Keratinocyte (primary cell): Measurements from ENCODE around the gene STX8. TPM values are rescaled to one million over a fixed set of nuclear protein-coding genes. Genes with fewer than 3 reads are reported as not detected.

Experiments
- DNase-seq: peaks from one replicate; pipeline ENCODE4 v3.0.0-alpha.2; 2011; ENCODE audit warnings: low read depth, missing footprints, low spot score
- FAIRE-seq: peaks from 2 replicates; lab custom pipeline; 2011; peaks lifted over from hg19 to GRCh38; lab: Jason Lieb, UNC
- H2AFZ ChIP-seq: 2 replicates; pipeline ENCODE4 v1.6.0; 2012; ENCODE audit warnings: low read length, control low read depth, inconsistent platforms; ENCODE audit not compliant: control insufficient read depth
- H3K27ac ChIP-seq: 2 replicates; pipeline ENCODE4 v1.5.1; 2011; ENCODE audit warnings: low read length; ENCODE audit not compliant: control insufficient read depth, insufficient read depth
- H3K27me3 ChIP-seq: 3 replicates; pipeline ENCODE4 v1.6.0; 2011; ENCODE audit warnings: low read length; ENCODE audit not compliant: control insufficient read depth, insufficient read depth; ENCODE audit errors: extremely low read depth
- H3K36me3 ChIP-seq, 2 experiments: 2 replicates in 1 of 2; 3 replicates in 1 of 2; pipeline ENCODE4 v1.5.1; 2011; ENCODE audit warnings: low read length in 2 of 2, mild to moderate bottlenecking in 1 of 2; ENCODE audit not compliant: control insufficient read depth in 2 of 2, insufficient read depth in 2 of 2; ENCODE audit errors: extremely low read depth in 1 of 2
- H3K4me1 ChIP-seq: 3 replicates; pipeline ENCODE4 v1.5.1; 2011; ENCODE audit warnings: low read length; ENCODE audit not compliant: control insufficient read depth, insufficient read depth; ENCODE audit errors: extremely low read depth
- H3K4me2 ChIP-seq: 3 replicates; pipeline ENCODE4 v1.6.0; 2011; ENCODE audit warnings: low read depth, low read length; ENCODE audit not compliant: control insufficient read depth, insufficient read depth; ENCODE audit errors: extremely low read depth
- H3K4me3 ChIP-seq, 3 experiments: fragments of 200-600 bp in 1 of 3; sonication (generic) in 1 of 3; 2 replicates in 2 of 3; 3 replicates in 1 of 3; pipeline ENCODE4 v1.5.1; 2011 to 2016; ENCODE audit warnings: low read length in 3 of 3, mild to moderate bottlenecking in 3 of 3, control low read depth in 2 of 3, inconsistent platforms in 1 of 3, low read depth in 1 of 3, mixed read lengths in 1 of 3, mixed run types in 1 of 3, moderate library complexity in 1 of 3; ENCODE audit not compliant: control insufficient read depth in 2 of 3, insufficient read depth in 2 of 3; ENCODE audit errors: extremely low read depth in 1 of 3
- H3K79me2 ChIP-seq: 2 replicates; pipeline ENCODE4 v1.6.0; 2012; ENCODE audit warnings: low read length; ENCODE audit not compliant: control insufficient read depth, insufficient read depth
- H3K9ac ChIP-seq: 3 replicates; pipeline ENCODE4 v1.6.0; 2011; ENCODE audit warnings: low read length; ENCODE audit not compliant: control insufficient read depth, insufficient read depth; ENCODE audit errors: extremely low read depth
- H3K9me1 ChIP-seq: 3 replicates; pipeline ENCODE4 v1.6.0; 2011; ENCODE audit warnings: low read length; ENCODE audit not compliant: control insufficient read depth, insufficient read depth; ENCODE audit errors: extremely low read depth
- H3K9me3 ChIP-seq: 2 replicates; pipeline ENCODE4 v1.5.1; 2012; ENCODE audit warnings: low read depth, low read length; ENCODE audit not compliant: control insufficient read depth
- H4K20me1 ChIP-seq: 3 replicates; pipeline ENCODE4 v1.6.0; 2011; ENCODE audit warnings: low read length; ENCODE audit not compliant: control insufficient read depth, insufficient read depth; ENCODE audit errors: extremely low read depth
- CTCF ChIP-seq, 3 experiments: IDR thresholded peaks in 1 of 3; conservative IDR thresholded peaks in 1 of 3; optimal IDR thresholded peaks in 1 of 3; 2 replicates in 2 of 3; 3 replicates in 1 of 3; pipeline versions ENCODE3 to v1.5.1; 2011; ENCODE audit warnings: low read length in 3 of 3, mild to moderate bottlenecking in 3 of 3, moderate library complexity in 2 of 3, control low read depth in 1 of 3, inconsistent platforms in 1 of 3; ENCODE audit not compliant: insufficient read depth in 2 of 3; ENCODE audit errors: extremely low read depth in 1 of 3
- EZH2 ChIP-seq: IDR thresholded peaks from one replicate; pipeline ENCODE4 v1.6.1; 2012; ENCODE audit warnings: inconsistent platforms, mild to moderate bottlenecking, low read length, moderate library complexity
- dilution Hi-C: fragments of 300-500 bp; cut with MboI; formaldehyde crosslinking; loops from one replicate; pipeline ENCODE4 v1.7.0; 2020; ENCODE audit warnings: low sequenced_read_pairs; ENCODE audit not compliant: extremely low pct_ligation_motif_present
- polyA plus RNA-seq, 5 experiments: library from polyadenylated mRNA; depleted of rRNA in 3 of 5; stranded (reverse) in 3 of 5; stranded (forward) in 1 of 5; unstranded in 1 of 5; fragments of >200 nt; gene quantifications; 1 replicate in 1 of 5; 2 replicates in 3 of 5; 3 replicates in 1 of 5; pipeline versions ENCODE4 v1.2.1 to v1.2.3, GENCODE V29; 2011 to 2012; ENCODE audit warnings: missing spikeins in 2 of 5, low read depth in 1 of 5, low replicate concordance in 1 of 5

Gene STX8
- polyA plus RNA-seq, 1 donor (not counting 4 experiments of a cell fraction or from before 2014, with no cell fraction given) = 90.3 TPM

- Histone ChIP-seq H3K27ac (no peak overlapping the region), H3K4me1 (no peaks in the 10 kb centered on the region), H3K4me3 (no peak overlapping the region), H4K20me1 (no peaks in the 10 kb centered on the region), H3K79me2 (no peaks in the 10 kb centered on the region), H3K9me3 (no peaks in the 10 kb centered on the region), H3K36me3 (no peaks in the 10 kb centered on the region), H3K9ac (no peak overlapping the region), H3K9me1 (no peaks in the 10 kb centered on the region), H3K4me2 (no peak overlapping the region), H3K27me3 (no peaks in the 10 kb centered on the region), H2AFZ (no peak overlapping the region)
- dilution Hi-C loops = no loop called here
- DNase-seq = no peak
- no peak for FAIRE-seq
- no peak for TF ChIP-seq EZH2
- no peak for TF ChIP-seq CTCF (optimal IDR thresholded peaks at IDR 0.05 in 1 of 3, IDR thresholded peaks at IDR 0.05 in 1 of 3, conservative IDR thresholded peaks at IDR 0.05 in 1 of 3; ENCODE audit: extremely low read depth in 1 of 3, insufficient read depth in 2 of 3, low read length in 3 of 3)
Observed at GRCh38 chr17:9266697-9267117, 308.9 kb downstream of the STX8 start.

GRCh38 chr17:9266031-9266680 is 309.5 kb downstream of the STX8 start:
- no peak overlapping the region for H3K4me2 ChIP-seq
- H2AFZ ChIP-seq = no peak overlapping the region
- no peaks in the 10 kb centered on the region for H3K27me3 ChIP-seq
- dilution Hi-C loops = no loop called here
- no peaks in the 10 kb centered on the region for H3K9me1 ChIP-seq
- TF ChIP-seq EZH2 = no peak
- TF ChIP-seq CTCF (optimal IDR thresholded peaks at IDR 0.05 in 1 of 3, IDR thresholded peaks at IDR 0.05 in 1 of 3, conservative IDR thresholded peaks at IDR 0.05 in 1 of 3; ENCODE audit: extremely low read depth in 1 of 3, insufficient read depth in 2 of 3, low read length in 3 of 3) = no peak
- FAIRE-seq = no peak
- H3K4me3 ChIP-seq = no peak overlapping the region
- no peaks in the 10 kb centered on the region for H3K79me2 ChIP-seq
- H4K20me1 ChIP-seq = no peaks in the 10 kb centered on the region
- no peak overlapping the region for H3K27ac ChIP-seq
- no peaks in the 10 kb centered on the region for H3K9me3 ChIP-seq
- no peak for DNase-seq
- H3K36me3 ChIP-seq = no peaks in the 10 kb centered on the region
- H3K9ac ChIP-seq = no peak overlapping the region
- no peaks in the 10 kb centered on the region for H3K4me1 ChIP-seq
